Osteocyte (in vitro differentiated cells): Measurements from ENCODE around the gene OTUD5. TPM values are rescaled to one million over a fixed set of nuclear protein-coding genes. Genes with fewer than 3 reads are reported as not detected.

Experiments
- DNase-seq: peaks from one replicate; pipeline ENCODE4 v3.0.0; 2021; ENCODE audit warnings: mixed read lengths; ENCODE audit not compliant: unreplicated experiment; ENCODE audit errors: extremely low spot score
- H3K27ac Mint-ChIP-seq: one replicate; pipeline ENCODE4 v1.8.0; 2021; ENCODE audit warnings: mild to moderate bottlenecking, mixed read lengths; ENCODE audit not compliant: unreplicated experiment
- H3K27me3 Mint-ChIP-seq: one replicate; pipeline ENCODE4 v1.8.0; 2021; ENCODE audit warnings: mixed read lengths; ENCODE audit not compliant: unreplicated experiment
- H3K36me3 Mint-ChIP-seq: one replicate; pipeline ENCODE4 v1.8.0; 2021; ENCODE audit warnings: mixed read lengths; ENCODE audit not compliant: unreplicated experiment
- H3K4me1 Mint-ChIP-seq: one replicate; pipeline ENCODE4 v1.8.0; 2021; ENCODE audit warnings: mixed read lengths; ENCODE audit not compliant: unreplicated experiment
- H3K4me3 Mint-ChIP-seq: one replicate; pipeline ENCODE4 v1.8.0; 2021; ENCODE audit warnings: mild to moderate bottlenecking, moderate library complexity, mixed read lengths; ENCODE audit not compliant: unreplicated experiment
- H3K9me3 Mint-ChIP-seq: one replicate; pipeline ENCODE4 v1.8.0; 2021; ENCODE audit warnings: mixed read lengths; ENCODE audit not compliant: unreplicated experiment
- total RNA-seq: library from RNA; stranded (reverse); gene quantifications from 2 replicates; pipeline ENCODE4 v1.2.1, GENCODE V29; 2021
- TF ChIP-seq, protein P1 (sequence below): fragments of 200-600 bp; sonication (generic); IDR thresholded peaks from 2 replicates; pipeline ENCODE4 v1.5.0; 2021; ENCODE audit warnings: antibody characterized with exemption, mild to moderate bottlenecking, moderate library complexity

Gene OTUD5
- total RNA-seq, 1 donor from 2014 or later: 57.4 TPM

DNA sequence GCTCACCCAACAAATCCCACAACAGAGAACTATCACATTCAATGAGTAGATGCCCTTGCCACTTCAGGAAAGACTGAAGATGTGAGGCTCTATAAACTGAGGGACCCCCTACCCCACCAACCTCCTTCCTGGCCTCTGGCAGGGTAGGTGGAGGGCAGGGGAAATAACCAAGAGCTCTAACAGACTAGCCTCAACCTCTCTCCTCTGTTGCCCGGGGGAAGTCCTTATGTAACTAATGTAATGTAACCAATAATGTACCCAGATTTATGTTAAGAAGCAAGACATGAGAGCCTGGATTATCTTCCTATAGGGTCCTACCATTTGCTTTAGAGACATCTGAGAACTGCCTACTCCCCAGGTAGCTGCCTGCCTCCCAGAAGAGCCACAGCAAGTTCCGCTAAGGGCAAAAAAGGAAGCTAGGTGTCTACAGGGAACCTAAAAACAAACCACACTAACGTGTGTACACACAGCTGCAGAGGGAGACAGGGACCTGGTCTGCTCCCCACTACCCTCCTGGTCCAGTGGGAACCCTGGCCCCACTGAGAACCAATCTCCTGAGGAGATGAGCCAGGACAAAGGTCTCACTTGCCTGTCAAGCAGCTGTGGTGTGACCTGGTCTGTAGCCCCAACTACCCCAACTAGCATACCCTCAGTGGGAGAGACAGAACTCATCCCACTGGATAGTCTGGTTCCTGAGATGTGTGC is 17.7 kb downstream of the OTUD5 start:
- TF ChIP-seq, protein P1, sequence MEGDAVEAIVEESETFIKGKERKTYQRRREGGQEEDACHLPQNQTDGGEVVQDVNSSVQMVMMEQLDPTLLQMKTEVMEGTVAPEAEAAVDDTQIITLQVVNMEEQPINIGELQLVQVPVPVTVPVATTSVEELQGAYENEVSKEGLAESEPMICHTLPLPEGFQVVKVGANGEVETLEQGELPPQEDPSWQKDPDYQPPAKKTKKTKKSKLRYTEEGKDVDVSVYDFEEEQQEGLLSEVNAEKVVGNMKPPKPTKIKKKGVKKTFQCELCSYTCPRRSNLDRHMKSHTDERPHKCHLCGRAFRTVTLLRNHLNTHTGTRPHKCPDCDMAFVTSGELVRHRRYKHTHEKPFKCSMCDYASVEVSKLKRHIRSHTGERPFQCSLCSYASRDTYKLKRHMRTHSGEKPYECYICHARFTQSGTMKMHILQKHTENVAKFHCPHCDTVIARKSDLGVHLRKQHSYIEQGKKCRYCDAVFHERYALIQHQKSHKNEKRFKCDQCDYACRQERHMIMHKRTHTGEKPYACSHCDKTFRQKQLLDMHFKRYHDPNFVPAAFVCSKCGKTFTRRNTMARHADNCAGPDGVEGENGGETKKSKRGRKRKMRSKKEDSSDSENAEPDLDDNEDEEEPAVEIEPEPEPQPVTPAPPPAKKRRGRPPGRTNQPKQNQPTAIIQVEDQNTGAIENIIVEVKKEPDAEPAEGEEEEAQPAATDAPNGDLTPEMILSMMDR: no peak
- H3K9me3 Mint-ChIP-seq: peaks cover 5% of the 10 kb centered on the region

GRCh38 chrX:48938721-48939425 is 18.5 kb downstream of the OTUD5 start:
- no peak overlapping the region for H3K27ac Mint-ChIP-seq

More for the DNA sequence above, 17.7 kb downstream of the OTUD5 start:
- no peak for DNase-seq
- Mint-ChIP-seq H3K27me3 (no peaks in the 10 kb centered on the region), H3K4me3 (no peak overlapping the region), H3K27ac (no peak overlapping the region), H3K36me3 (peaks cover 5% of the 10 kb centered on the region), H3K4me1 (peaks cover 9% of the 10 kb centered on the region)

GRCh38 chrX:48937054-48937907 is 20.1 kb downstream of the OTUD5 start:
- H3K9me3 Mint-ChIP-seq: peaks cover 8% of the 10 kb centered on the region
- DNase-seq: no peak
- H3K4me3 Mint-ChIP-seq: no peak overlapping the region
- H3K36me3 Mint-ChIP-seq: peaks cover 16% of the 10 kb centered on the region
- H3K4me1 Mint-ChIP-seq: peaks cover 9% of the 10 kb centered on the region
- H3K27ac Mint-ChIP-seq: peak overlapping the region; percentile 9
- no peaks in the 10 kb centered on the region for H3K27me3 Mint-ChIP-seq
- TF ChIP-seq, protein P1: no peak

More at GRCh38 chrX:48938721-48939425, 18.5 kb downstream of the OTUD5 start:
- no peaks in the 10 kb centered on the region for H3K27me3 Mint-ChIP-seq
- TF ChIP-seq, protein P1: no peak
- H3K36me3 Mint-ChIP-seq: peaks cover 8% of the 10 kb centered on the region
- DNase-seq: no peak
- H3K4me3 Mint-ChIP-seq: no peak overlapping the region
- peaks cover 5% of the 10 kb centered on the region for H3K9me3 Mint-ChIP-seq
- H3K4me1 Mint-ChIP-seq: peaks cover 9% of the 10 kb centered on the region

DNA sequence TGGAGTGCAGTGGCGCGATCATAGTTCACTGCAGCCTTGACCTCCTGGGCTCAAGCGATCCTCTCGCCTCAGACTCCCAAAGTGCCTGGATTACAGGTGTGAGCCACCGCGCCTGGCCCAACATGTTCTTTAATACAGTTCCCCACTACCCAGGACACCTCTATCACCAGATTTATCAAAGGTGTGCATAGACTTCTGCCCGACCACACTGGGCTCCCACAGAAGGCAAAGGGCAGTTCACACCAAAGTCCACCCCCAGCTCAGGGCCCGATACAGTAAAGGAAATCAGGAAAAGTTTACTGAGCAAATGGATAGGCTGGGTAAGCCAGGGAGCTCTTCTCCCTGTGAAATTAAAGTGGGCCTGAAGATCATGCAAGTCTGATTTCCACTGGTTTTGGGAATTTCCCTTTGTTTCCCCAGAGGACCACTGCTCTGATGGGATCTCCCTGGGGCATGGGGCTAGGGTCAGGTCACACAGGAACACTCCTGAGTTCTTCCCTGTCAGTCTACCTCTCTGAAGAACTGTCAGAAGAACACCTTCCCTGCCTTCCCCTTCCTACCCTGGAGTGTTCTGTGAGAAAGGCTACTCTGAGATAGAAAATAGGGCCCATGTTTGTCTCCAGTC is 20.9 kb downstream of the OTUD5 start:
- peaks cover 14% of the 10 kb centered on the region for H3K36me3 Mint-ChIP-seq
- peaks cover 4% of the 10 kb centered on the region for H3K9me3 Mint-ChIP-seq
- TF ChIP-seq, protein P1: no peak
- no peak overlapping the region for H3K4me3 Mint-ChIP-seq
- peaks cover 9% of the 10 kb centered on the region for H3K4me1 Mint-ChIP-seq
- no peaks in the 10 kb centered on the region for H3K27me3 Mint-ChIP-seq
- H3K27ac Mint-ChIP-seq: peak overlapping the region; percentile 57
- no peak for DNase-seq
